Progenitor cell of endocrine pancreas (in vitro differentiated cells): ENCODE data around the gene ANP32A. TPM values are rescaled to one million over a fixed set of nuclear protein-coding genes. Genes with fewer than 3 reads are reported as not detected.
A peak's percentile ranks its signal among the peaks of the same experiment; 100 is the strongest.

Source experiments
- DNase-seq: peaks from one replicate; pipeline ENCODE4 v3.0.0; 2021; ENCODE audit warnings: low spot score; ENCODE audit not compliant: unreplicated experiment
- H3K27ac Mint-ChIP-seq: 2 replicates; pipeline ENCODE4 v1.8.0; 2021; ENCODE audit warnings: mild to moderate bottlenecking, moderate library complexity, mixed read lengths
- H3K27me3 Mint-ChIP-seq: 2 replicates; pipeline ENCODE4 v1.8.0; 2021; ENCODE audit warnings: mixed read lengths
- H3K36me3 Mint-ChIP-seq: 2 replicates; pipeline ENCODE4 v1.8.0; 2022; ENCODE audit warnings: mixed read lengths; ENCODE audit not compliant: insufficient read depth
- H3K4me1 Mint-ChIP-seq: 2 replicates; pipeline ENCODE4 v1.8.0; 2021; ENCODE audit warnings: low read depth, mixed read lengths
- H3K4me3 Mint-ChIP-seq: 2 replicates; pipeline ENCODE4 v1.8.0; 2021; ENCODE audit warnings: low read depth, mild to moderate bottlenecking, moderate library complexity, mixed read lengths
- H3K9me3 Mint-ChIP-seq: 2 replicates; pipeline ENCODE4 v1.8.0; 2021; ENCODE audit warnings: low read depth, mixed read lengths
- CTCF ChIP-seq: fragments of 200-600 bp; sonication (generic); IDR thresholded peaks from one replicate; pipeline ENCODE4 v1.5.0; 2021; ENCODE audit warnings: antibody characterized with exemption, mild to moderate bottlenecking; ENCODE audit not compliant: unreplicated experiment
- total RNA-seq: library from RNA; stranded (reverse); gene quantifications from 2 replicates; pipeline ENCODE4 v1.2.1, GENCODE V29; 2021

ANP32A gene
- total RNA-seq, 1 donor from 2014 or later, result 279 TPM

GRCh38 chr15:68851971-68852370, 31.3 kb upstream of the ANP32A start:
- no peaks in the 10 kb centered on the region for H3K4me1 Mint-ChIP-seq
- H3K27me3 Mint-ChIP-seq, result peaks cover 8% of the 10 kb centered on the region
- no peak for DNase-seq
- peaks cover 10% of the 10 kb centered on the region for H3K9me3 Mint-ChIP-seq
- no peak for TF ChIP-seq CTCF
- no peak overlapping the region for H3K4me3 Mint-ChIP-seq
- H3K27ac Mint-ChIP-seq, result no peak overlapping the region
- H3K36me3 Mint-ChIP-seq, result no peaks in the 10 kb centered on the region

GRCh38 chr15:68849497-68849896, 28.8 kb upstream of the ANP32A start:
- DNase-seq, result no peak
- Mint-ChIP-seq H3K27me3 (peaks cover 21% of the 10 kb centered on the region), H3K4me3 (no peak overlapping the region), H3K27ac (no peak overlapping the region), H3K4me1 (no peaks in the 10 kb centered on the region), H3K36me3 (no peaks in the 10 kb centered on the region), H3K9me3 (no peaks in the 10 kb centered on the region)
- no peak for TF ChIP-seq CTCF

- DNase-seq, result no peak
- H3K4me1 Mint-ChIP-seq, result no peaks in the 10 kb centered on the region
- H3K9me3 Mint-ChIP-seq, result no peaks in the 10 kb centered on the region
- no peak for TF ChIP-seq CTCF
- no peak overlapping the region for H3K4me3 Mint-ChIP-seq
- H3K36me3 Mint-ChIP-seq, result no peaks in the 10 kb centered on the region
- H3K27ac Mint-ChIP-seq, result no peak overlapping the region
- H3K27me3 Mint-ChIP-seq, result peaks cover 44% of the 10 kb centered on the region
These were observed 26.2 kb upstream of the ANP32A start for GRCh38 chr15:68846851-68847439.

- H3K4me1 Mint-ChIP-seq, result no peaks in the 10 kb centered on the region
- H3K36me3 Mint-ChIP-seq, result no peaks in the 10 kb centered on the region
- peaks cover 62% of the 10 kb centered on the region for H3K27me3 Mint-ChIP-seq
- no peaks in the 10 kb centered on the region for H3K9me3 Mint-ChIP-seq
- TF ChIP-seq CTCF, result no peak
- H3K4me3 Mint-ChIP-seq, result no peak overlapping the region
- DNase-seq, result no peak
- no peak overlapping the region for H3K27ac Mint-ChIP-seq
These were observed 24.3 kb upstream of the ANP32A start for GRCh38 chr15:68844856-68845550.

- H3K36me3 Mint-ChIP-seq, result no peaks in the 10 kb centered on the region
- H3K4me1 Mint-ChIP-seq, result no peaks in the 10 kb centered on the region
- H3K27ac Mint-ChIP-seq, result no peak overlapping the region
- peaks cover 64% of the 10 kb centered on the region for H3K27me3 Mint-ChIP-seq
- no peak for DNase-seq
- H3K9me3 Mint-ChIP-seq, result no peaks in the 10 kb centered on the region
- peak overlapping the region; percentile 44 for H3K4me3 Mint-ChIP-seq
- TF ChIP-seq CTCF, result no peak
These were observed 23.0 kb upstream of the ANP32A start for GRCh38 chr15:68843425-68844311.
